ENCODE measurements around the gene OR2A1.
"Not testable (repeated sequence)": the region's sequence is repeated elsewhere in the genome, so short reads cannot be mapped to it uniquely, and the experiment has no call there.

The OR2A1 gene

GRCh38 chr7:144280010-144280409 lies 32.2 kb upstream of the OR2A1 start:
- H3K4me1 ChIP-seq (ENCODE audit: control insufficient read depth in 2 of 2, insufficient read depth in 1 of 2, low read depth in 1 of 2, low read length in 2 of 2); H3K4me3 ChIP-seq (ENCODE audit: low read length in 2 of 2); H3K27me3 ChIP-seq (ENCODE audit: control insufficient read depth in 3 of 3, insufficient read depth in 3 of 3, low read depth in 1 of 3, low read length in 3 of 3); H2AK5ac ChIP-seq (ENCODE audit: low read depth, low read length); H2BK15ac ChIP-seq (ENCODE audit: low read length); H3K23ac ChIP-seq (ENCODE audit: low read depth, low read length, poor library complexity); H3K14ac ChIP-seq (ENCODE audit: low read length); H3K4ac ChIP-seq (ENCODE audit: low read length); H2BK5ac ChIP-seq (ENCODE audit: low read length); H2BK12ac ChIP-seq (ENCODE audit: low read length); H3K27ac ChIP-seq (replicated peaks; ENCODE audit: low read length); H2BK120ac ChIP-seq (ENCODE audit: low read depth, low read length); DNase-seq (ENCODE audit: low spot score); H3K18ac ChIP-seq (ENCODE audit: low read length); H4K91ac ChIP-seq (ENCODE audit: low read depth, low read length, poor library complexity); H3K36me3 ChIP-seq (replicated peaks in 1 of 2; ENCODE audit: control insufficient read depth in 2 of 2, insufficient read depth in 2 of 2, low read length in 2 of 2); H3K4me2 ChIP-seq (ENCODE audit: insufficient read depth, low read length, poor library complexity, severe bottlenecking); H2AFZ ChIP-seq (ENCODE audit: low read length); H3K9ac ChIP-seq (ENCODE audit: low read depth, low read length, poor library complexity); H4K8ac ChIP-seq (ENCODE audit: low read depth, low read length); H3K9me3 ChIP-seq (replicated peaks in 1 of 2; ENCODE audit: control insufficient read depth in 2 of 2, insufficient read depth in 1 of 2, low read depth in 1 of 2, low read length in 2 of 2); H3K79me1 ChIP-seq (ENCODE audit: low read depth, low read length): not testable (repeated sequence)
- no CpG with 5 or more reads among the region's 6 CpGs for WGBS, 2 donors (ENCODE audit: extremely low coverage in 2 of 2, insufficient read length in 2 of 2, insufficient replicate concordance in 1 of 2)

GRCh38 chr7:144281981-144282380 lies 30.2 kb upstream of the OR2A1 start:
- H4K91ac ChIP-seq (ENCODE audit: low read depth, low read length, poor library complexity); DNase-seq (ENCODE audit: low spot score); H2AFZ ChIP-seq (ENCODE audit: low read length); H3K14ac ChIP-seq (ENCODE audit: low read length); H3K9ac ChIP-seq (ENCODE audit: low read depth, low read length, poor library complexity); H4K8ac ChIP-seq (ENCODE audit: low read depth, low read length); H3K4ac ChIP-seq (ENCODE audit: low read length); H2BK12ac ChIP-seq (ENCODE audit: low read length); H3K18ac ChIP-seq (ENCODE audit: low read length); H3K4me2 ChIP-seq (ENCODE audit: insufficient read depth, low read length, poor library complexity, severe bottlenecking); H3K27ac ChIP-seq (replicated peaks; ENCODE audit: low read length); H3K27me3 ChIP-seq (ENCODE audit: control insufficient read depth in 3 of 3, insufficient read depth in 3 of 3, low read depth in 1 of 3, low read length in 3 of 3); H2BK15ac ChIP-seq (ENCODE audit: low read length); H2BK5ac ChIP-seq (ENCODE audit: low read length); H2AK5ac ChIP-seq (ENCODE audit: low read depth, low read length); H3K4me3 ChIP-seq (ENCODE audit: low read length in 2 of 2); H3K79me1 ChIP-seq (ENCODE audit: low read depth, low read length); H2BK120ac ChIP-seq (ENCODE audit: low read depth, low read length); H3K4me1 ChIP-seq (ENCODE audit: control insufficient read depth in 2 of 2, insufficient read depth in 1 of 2, low read depth in 1 of 2, low read length in 2 of 2); H3K9me3 ChIP-seq (replicated peaks in 1 of 2; ENCODE audit: control insufficient read depth in 2 of 2, insufficient read depth in 1 of 2, low read depth in 1 of 2, low read length in 2 of 2); H3K23ac ChIP-seq (ENCODE audit: low read depth, low read length, poor library complexity); H3K36me3 ChIP-seq (replicated peaks in 1 of 2; ENCODE audit: control insufficient read depth in 2 of 2, insufficient read depth in 2 of 2, low read length in 2 of 2): not testable (repeated sequence)
- no CpG with 5 or more reads among the region's 8 CpGs for WGBS, 2 donors (ENCODE audit: extremely low coverage in 2 of 2, insufficient read length in 2 of 2, insufficient replicate concordance in 1 of 2)

GRCh38 chr7:144282490-144282889 lies 29.7 kb upstream of the OR2A1 start:
- not testable (repeated sequence) for H3K27ac ChIP-seq (replicated peaks; ENCODE audit: low read length); H3K9me3 ChIP-seq (replicated peaks in 1 of 2; ENCODE audit: control insufficient read depth in 2 of 2, insufficient read depth in 1 of 2, low read depth in 1 of 2, low read length in 2 of 2); H3K79me1 ChIP-seq (ENCODE audit: low read depth, low read length); H4K91ac ChIP-seq (ENCODE audit: low read depth, low read length, poor library complexity); H3K4me2 ChIP-seq (ENCODE audit: insufficient read depth, low read length, poor library complexity, severe bottlenecking); H3K27me3 ChIP-seq (ENCODE audit: control insufficient read depth in 3 of 3, insufficient read depth in 3 of 3, low read depth in 1 of 3, low read length in 3 of 3); H2BK5ac ChIP-seq (ENCODE audit: low read length); H3K4me1 ChIP-seq (ENCODE audit: control insufficient read depth in 2 of 2, insufficient read depth in 1 of 2, low read depth in 1 of 2, low read length in 2 of 2); H2BK15ac ChIP-seq (ENCODE audit: low read length); H3K18ac ChIP-seq (ENCODE audit: low read length); DNase-seq (ENCODE audit: low spot score); H4K8ac ChIP-seq (ENCODE audit: low read depth, low read length); H2AK5ac ChIP-seq (ENCODE audit: low read depth, low read length); H3K36me3 ChIP-seq (replicated peaks in 1 of 2; ENCODE audit: control insufficient read depth in 2 of 2, insufficient read depth in 2 of 2, low read length in 2 of 2); H3K4ac ChIP-seq (ENCODE audit: low read length); H2BK12ac ChIP-seq (ENCODE audit: low read length); H3K14ac ChIP-seq (ENCODE audit: low read length); H2AFZ ChIP-seq (ENCODE audit: low read length); H2BK120ac ChIP-seq (ENCODE audit: low read depth, low read length); H3K9ac ChIP-seq (ENCODE audit: low read depth, low read length, poor library complexity); H3K23ac ChIP-seq (ENCODE audit: low read depth, low read length, poor library complexity); H3K4me3 ChIP-seq (ENCODE audit: low read length in 2 of 2)
- no CpG with 5 or more reads among the region's 4 CpGs for WGBS, 2 donors (ENCODE audit: extremely low coverage in 2 of 2, insufficient read length in 2 of 2, insufficient replicate concordance in 1 of 2)

DNA sequence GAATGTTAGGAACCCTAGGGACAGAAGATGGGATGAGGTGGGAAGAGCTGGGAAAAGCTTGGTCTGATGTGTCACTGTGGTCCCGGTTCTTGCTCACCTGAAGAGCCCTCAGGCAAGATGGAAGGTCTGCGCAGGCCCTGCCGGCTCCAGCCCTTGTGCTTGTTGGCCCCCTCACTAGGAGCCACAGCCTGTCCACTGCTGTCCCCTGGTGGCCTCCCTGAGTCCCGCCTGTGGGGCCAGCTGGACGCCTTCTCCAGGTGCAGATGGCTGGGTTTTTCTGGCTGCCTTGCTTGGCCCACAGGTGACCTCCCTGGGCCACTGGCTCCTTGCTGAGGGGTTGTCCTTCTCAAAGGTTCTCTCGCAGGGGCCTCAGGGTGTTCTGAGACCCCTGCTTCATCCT lies 28.5 kb upstream of the OR2A1 start:
- H3K4ac ChIP-seq (ENCODE audit: low read length); H3K27me3 ChIP-seq (ENCODE audit: control insufficient read depth in 3 of 3, insufficient read depth in 3 of 3, low read depth in 1 of 3, low read length in 3 of 3); H2BK120ac ChIP-seq (ENCODE audit: low read depth, low read length); H3K4me3 ChIP-seq (ENCODE audit: low read length in 2 of 2); H3K23ac ChIP-seq (ENCODE audit: low read depth, low read length, poor library complexity); H4K91ac ChIP-seq (ENCODE audit: low read depth, low read length, poor library complexity); H2BK5ac ChIP-seq (ENCODE audit: low read length); H2BK12ac ChIP-seq (ENCODE audit: low read length); H3K9ac ChIP-seq (ENCODE audit: low read depth, low read length, poor library complexity); H2AFZ ChIP-seq (ENCODE audit: low read length); H2AK5ac ChIP-seq (ENCODE audit: low read depth, low read length); H3K9me3 ChIP-seq (replicated peaks in 1 of 2; ENCODE audit: control insufficient read depth in 2 of 2, insufficient read depth in 1 of 2, low read depth in 1 of 2, low read length in 2 of 2); H4K8ac ChIP-seq (ENCODE audit: low read depth, low read length); H3K36me3 ChIP-seq (replicated peaks in 1 of 2; ENCODE audit: control insufficient read depth in 2 of 2, insufficient read depth in 2 of 2, low read length in 2 of 2); H3K4me2 ChIP-seq (ENCODE audit: insufficient read depth, low read length, poor library complexity, severe bottlenecking); H3K27ac ChIP-seq (replicated peaks; ENCODE audit: low read length); DNase-seq (ENCODE audit: low spot score); H3K14ac ChIP-seq (ENCODE audit: low read length); H3K18ac ChIP-seq (ENCODE audit: low read length); H3K4me1 ChIP-seq (ENCODE audit: control insufficient read depth in 2 of 2, insufficient read depth in 1 of 2, low read depth in 1 of 2, low read length in 2 of 2); H3K79me1 ChIP-seq (ENCODE audit: low read depth, low read length); H2BK15ac ChIP-seq (ENCODE audit: low read length): not testable (repeated sequence)
- no CpG with 5 or more reads among the region's 6 CpGs for WGBS, 2 donors (ENCODE audit: extremely low coverage in 2 of 2, insufficient read length in 2 of 2, insufficient replicate concordance in 1 of 2)
